T-helper 2 cell treated with Interferon-gamma antibody and Interleukin-4, amounts not matched to agents 5 μg/mL and 100 μg/mL, for 36 hours (primary cell): ENCODE measurements around the gene SPATA25.
"Not testable (repeated sequence)": the region's sequence is repeated elsewhere in the genome, so short reads cannot be mapped to it uniquely, and the experiment has no call there.

Experiments
- DNase-seq: peaks from one replicate; pipeline ENCODE4 v3.0.0; 2021; ENCODE audit warnings: low spot score
- H3K27ac Mint-ChIP-seq: one replicate; pipeline ENCODE4 v1.8.0; 2021; ENCODE audit warnings: mild to moderate bottlenecking, mixed read lengths
- H3K27me3 Mint-ChIP-seq: one replicate; pipeline ENCODE4 v1.8.0; 2021; ENCODE audit warnings: low read depth, mixed read lengths
- H3K36me3 Mint-ChIP-seq: one replicate; pipeline ENCODE4 v1.8.0; 2021; ENCODE audit warnings: low read depth, mixed read lengths
- H3K4me1 Mint-ChIP-seq: one replicate; pipeline ENCODE4 v1.8.0; 2021; ENCODE audit warnings: low read depth, mixed read lengths
- H3K4me3 Mint-ChIP-seq: one replicate; pipeline ENCODE4 v1.8.0; 2022; ENCODE audit warnings: mild to moderate bottlenecking, moderate library complexity, mixed read lengths
- H3K9me3 Mint-ChIP-seq: one replicate; pipeline ENCODE4 v1.8.0; 2021; ENCODE audit warnings: mixed read lengths

The SPATA25 gene

DNA sequence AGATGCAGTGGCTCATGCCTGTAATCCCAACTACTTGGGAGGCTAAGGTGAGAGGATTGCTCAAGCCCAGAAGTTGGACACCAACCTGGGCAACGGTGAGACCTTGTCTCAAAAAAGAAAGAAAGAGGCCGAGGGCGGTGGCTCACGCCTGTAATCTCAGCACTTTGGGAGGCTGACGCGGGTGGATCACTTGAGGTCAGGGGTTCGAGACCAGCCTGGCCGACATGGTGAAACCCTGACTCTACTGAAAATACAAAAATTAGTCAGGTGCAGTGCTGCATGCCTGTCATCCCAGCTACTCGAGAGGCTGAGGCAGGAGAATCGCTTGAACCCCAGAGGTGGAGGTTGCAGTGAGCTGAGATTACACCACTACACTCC lies 13.3 kb downstream of the SPATA25 start:
- not testable (repeated sequence) for H3K27me3 Mint-ChIP-seq, H3K4me3 Mint-ChIP-seq, H3K36me3 Mint-ChIP-seq, DNase-seq, H3K27ac Mint-ChIP-seq, H3K9me3 Mint-ChIP-seq, H3K4me1 Mint-ChIP-seq

DNA sequence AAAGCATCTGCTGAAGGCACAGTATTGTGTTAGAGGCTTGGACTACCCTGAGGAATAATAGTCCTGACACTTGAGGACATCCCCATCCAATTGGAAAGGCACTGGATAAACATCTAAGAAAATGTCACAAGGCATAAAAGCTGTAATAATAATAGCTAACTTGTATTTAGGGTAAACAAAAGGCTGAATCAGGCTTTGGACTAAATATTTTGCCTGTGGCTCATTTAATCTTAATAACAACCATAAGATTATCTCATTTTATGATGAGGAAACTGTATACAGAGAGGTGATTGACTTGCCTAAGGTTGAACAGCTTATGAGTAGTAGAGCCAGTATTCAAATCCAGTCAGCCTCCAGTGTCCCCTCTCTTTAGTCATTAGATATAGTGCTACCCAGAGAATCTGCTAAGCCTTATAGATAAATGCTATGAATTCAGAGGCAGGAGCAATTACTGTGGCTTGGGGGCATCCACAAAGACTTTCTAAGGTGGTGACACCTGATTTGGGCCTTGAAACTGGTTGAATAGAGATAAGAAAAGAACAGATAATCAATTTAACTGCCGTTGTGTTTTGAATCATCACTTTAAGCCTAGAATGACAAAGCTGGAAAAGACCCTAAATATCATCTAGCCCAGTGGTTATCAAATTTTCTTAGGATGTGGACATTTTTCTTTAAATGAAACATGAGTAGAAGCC lies 13.9 kb downstream of the SPATA25 start:
- no peaks in the 10 kb centered on the region for H3K27me3 Mint-ChIP-seq
- no peaks in the 10 kb centered on the region for H3K9me3 Mint-ChIP-seq
- DNase-seq: no peak
- peaks cover 8% of the 10 kb centered on the region for H3K36me3 Mint-ChIP-seq
- no peak overlapping the region for H3K4me3 Mint-ChIP-seq
- no peak overlapping the region for H3K27ac Mint-ChIP-seq
- peaks cover 5% of the 10 kb centered on the region for H3K4me1 Mint-ChIP-seq

DNA sequence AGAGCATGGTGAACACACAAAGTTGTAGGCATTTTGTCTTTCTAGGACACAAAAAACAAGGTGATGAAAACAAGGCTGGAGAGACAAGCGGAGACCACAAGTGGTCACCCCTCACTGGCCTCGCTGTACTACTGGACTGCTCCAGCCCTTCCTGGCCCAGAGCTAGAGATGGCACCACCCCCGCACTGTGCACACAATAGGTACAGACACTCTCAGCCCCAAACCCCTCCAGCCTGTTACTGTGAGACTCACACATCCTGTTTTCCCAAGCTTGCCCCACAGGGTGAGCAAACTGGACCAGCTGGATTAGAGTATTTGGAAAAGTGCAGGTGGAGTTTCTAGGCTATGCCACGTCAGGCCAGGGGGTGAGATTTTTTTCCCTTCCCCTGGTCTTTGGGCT lies 14.8 kb downstream of the SPATA25 start:
- no peak for DNase-seq
- Mint-ChIP-seq H3K27me3 (no peaks in the 10 kb centered on the region), H3K4me1 (peaks cover 5% of the 10 kb centered on the region), H3K36me3 (peaks cover 8% of the 10 kb centered on the region), H3K27ac (no peak overlapping the region), H3K9me3 (no peaks in the 10 kb centered on the region), H3K4me3 (no peak overlapping the region)

- no peaks in the 10 kb centered on the region for H3K27me3 Mint-ChIP-seq
- DNase-seq: no peak
- H3K36me3 Mint-ChIP-seq: peaks cover 7% of the 10 kb centered on the region
- peaks cover 1% of the 10 kb centered on the region for H3K4me1 Mint-ChIP-seq
- no peak overlapping the region for H3K27ac Mint-ChIP-seq
- no peaks in the 10 kb centered on the region for H3K9me3 Mint-ChIP-seq
- H3K4me3 Mint-ChIP-seq: no peak overlapping the region
These were observed 19.6 kb downstream of the SPATA25 start for GRCh38 chr20:45867819-45868176.

GRCh38 chr20:45867136-45867818 lies 20.1 kb downstream of the SPATA25 start:
- no peak for DNase-seq
- no peak overlapping the region for H3K27ac Mint-ChIP-seq
- no peak overlapping the region for H3K4me3 Mint-ChIP-seq
- H3K4me1 Mint-ChIP-seq: peaks cover under 1% of the 10 kb centered on the region
- no peaks in the 10 kb centered on the region for H3K27me3 Mint-ChIP-seq
- no peaks in the 10 kb centered on the region for H3K9me3 Mint-ChIP-seq
- H3K36me3 Mint-ChIP-seq: peaks cover 5% of the 10 kb centered on the region

DNA sequence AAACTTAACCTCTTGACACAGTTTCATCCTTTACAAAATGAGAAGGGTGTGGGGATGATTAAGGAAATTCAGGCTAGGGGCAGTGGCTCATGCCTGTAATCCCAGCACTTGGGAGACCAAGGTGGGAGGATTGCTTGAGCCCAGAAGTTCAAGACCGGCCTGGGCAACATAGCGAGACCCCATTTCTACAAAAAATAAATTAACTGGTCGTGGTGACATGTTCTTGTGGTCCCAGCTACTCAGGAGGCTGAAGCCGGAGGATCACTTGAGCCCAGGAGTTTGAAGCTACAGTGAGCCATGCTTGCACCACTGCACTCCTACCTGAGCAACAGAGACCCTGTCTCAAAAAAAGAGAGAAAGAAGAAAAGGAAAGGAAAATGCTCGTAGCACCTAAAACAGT lies 21.0 kb downstream of the SPATA25 start:
- Mint-ChIP-seq H3K4me1 (no peaks in the 10 kb centered on the region), H3K27me3 (no peaks in the 10 kb centered on the region), H3K36me3 (peaks cover 4% of the 10 kb centered on the region), H3K9me3 (no peaks in the 10 kb centered on the region), H3K27ac (no peak overlapping the region), H3K4me3 (no peak overlapping the region)
- DNase-seq: no peak

DNA sequence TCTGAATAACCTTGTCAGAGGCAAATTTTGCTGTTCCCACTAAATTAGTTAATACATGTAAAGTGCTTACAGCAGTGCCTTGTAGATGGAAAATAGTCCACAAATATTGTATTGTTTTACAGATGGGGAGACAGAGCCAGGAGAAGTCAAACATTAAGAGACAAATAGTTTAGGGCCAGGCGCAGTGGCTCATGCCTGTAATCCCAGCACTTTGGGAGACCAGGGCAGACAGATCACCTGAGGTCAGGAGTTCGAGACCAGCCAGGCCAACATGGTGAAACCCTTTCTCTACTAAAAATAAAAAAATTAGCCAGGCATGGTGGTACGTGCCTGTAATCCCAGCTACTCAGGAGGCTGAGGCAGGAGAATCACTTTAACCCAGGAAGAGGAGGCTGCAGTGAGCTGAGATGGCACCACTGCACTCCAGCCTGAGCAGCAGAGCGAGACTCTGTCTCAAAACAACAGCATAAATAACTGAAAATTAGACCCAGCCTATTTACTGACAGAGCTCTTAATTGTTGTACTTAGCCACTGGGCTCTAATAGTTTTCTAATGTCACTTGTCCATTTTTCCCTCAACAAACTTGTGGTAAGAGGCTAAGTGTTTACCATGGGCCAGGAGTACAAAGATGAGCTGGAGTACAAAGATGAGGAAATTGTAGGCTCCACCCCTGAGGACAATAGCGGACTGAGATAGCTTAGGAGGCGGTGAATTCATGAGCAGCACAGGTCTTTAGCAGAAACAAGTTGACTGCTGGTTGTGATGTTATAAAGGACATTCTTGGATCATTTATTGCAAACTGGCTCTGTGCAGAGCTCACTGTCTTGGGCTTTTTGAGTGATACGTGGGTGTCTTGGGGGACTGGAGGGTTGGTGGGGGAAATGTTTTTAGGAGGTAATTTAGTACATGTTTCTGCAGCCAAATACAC lies 23.6 kb downstream of the SPATA25 start:
- no peak overlapping the region for H3K27ac Mint-ChIP-seq
- H3K4me1 Mint-ChIP-seq: peaks cover 14% of the 10 kb centered on the region
- H3K36me3 Mint-ChIP-seq: peaks cover 4% of the 10 kb centered on the region
- no peaks in the 10 kb centered on the region for H3K9me3 Mint-ChIP-seq
- no peak overlapping the region for H3K4me3 Mint-ChIP-seq
- H3K27me3 Mint-ChIP-seq: no peaks in the 10 kb centered on the region
- no peak for DNase-seq

GRCh38 chr20:45861221-45862075 lies 26.0 kb downstream of the SPATA25 start:
- Mint-ChIP-seq H3K4me3 (no peak overlapping the region), H3K4me1 (peaks cover 29% of the 10 kb centered on the region), H3K27ac (no peak overlapping the region), H3K36me3 (peaks cover 4% of the 10 kb centered on the region), H3K9me3 (no peaks in the 10 kb centered on the region), H3K27me3 (no peaks in the 10 kb centered on the region)
- DNase-seq: no peak

GRCh38 chr20:45860560-45861220 lies 26.7 kb downstream of the SPATA25 start:
- Mint-ChIP-seq H3K4me3 (no peak overlapping the region), H3K27me3 (no peaks in the 10 kb centered on the region), H3K4me1 (peaks cover 29% of the 10 kb centered on the region), H3K9me3 (no peaks in the 10 kb centered on the region), H3K36me3 (peaks cover 4% of the 10 kb centered on the region), H3K27ac (no peak overlapping the region)
- no peak for DNase-seq

DNA sequence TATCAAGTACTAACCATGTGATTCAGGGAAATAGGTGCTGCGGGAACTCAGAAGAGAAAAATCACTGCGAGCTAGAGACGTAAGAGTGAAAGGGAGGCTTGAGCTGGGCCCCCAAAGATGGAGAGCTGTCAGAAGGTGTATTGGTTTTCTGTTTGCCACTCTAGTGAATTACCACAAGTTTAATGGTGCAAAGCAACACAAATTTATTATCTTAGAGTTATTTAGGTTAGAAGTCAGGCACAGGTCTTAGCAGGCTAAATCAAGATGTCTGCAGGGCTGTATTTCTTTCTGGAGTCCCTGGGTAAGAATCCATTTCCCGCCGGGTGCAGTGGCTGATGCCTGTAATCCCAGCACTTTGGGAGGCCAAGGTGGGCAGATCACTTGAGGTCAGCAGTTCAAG lies 27.5 kb downstream of the SPATA25 start:
- no peak overlapping the region for H3K27ac Mint-ChIP-seq
- H3K4me1 Mint-ChIP-seq: peaks cover 33% of the 10 kb centered on the region
- H3K27me3 Mint-ChIP-seq: no peaks in the 10 kb centered on the region
- no peak overlapping the region for H3K4me3 Mint-ChIP-seq
- DNase-seq: no peak
- no peaks in the 10 kb centered on the region for H3K9me3 Mint-ChIP-seq
- peaks cover 4% of the 10 kb centered on the region for H3K36me3 Mint-ChIP-seq

DNA sequence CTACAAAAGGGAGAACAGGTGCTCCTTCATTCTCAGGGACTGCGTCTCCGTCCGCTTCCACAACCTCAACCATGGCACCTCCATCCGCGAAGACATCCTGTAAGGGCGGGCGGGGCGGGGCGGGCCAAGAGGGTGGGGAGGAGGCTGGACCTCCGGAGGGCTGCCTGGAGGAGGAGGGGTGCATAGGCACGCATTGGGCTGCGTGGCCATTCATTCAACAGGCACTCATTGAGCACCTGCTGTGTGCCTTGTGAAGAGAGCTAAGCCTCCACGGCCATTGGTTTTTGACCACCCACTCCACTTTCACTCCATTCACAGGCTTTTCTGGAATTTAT lies 29.6 kb downstream of the SPATA25 start:
- Mint-ChIP-seq H3K27me3 (no peaks in the 10 kb centered on the region), H3K4me3 (peak overlapping the region; percentile 98), H3K27ac (peak overlapping the region; percentile 99), H3K9me3 (no peaks in the 10 kb centered on the region), H3K4me1 (peaks cover 36% of the 10 kb centered on the region), H3K36me3 (peaks cover 9% of the 10 kb centered on the region)
- DNase-seq: no peak

GRCh38 chr20:45857114-45857881 lies 30.1 kb downstream of the SPATA25 start, which contains the start of the genes ACOT8 and ZSWIM3:
ACOT8 (minus strand) TSS chr20:45857392; CDS start chr20:45857315, 77 bp downstream.
ZSWIM3 (plus strand) TSS chr20:45857614; CDS start chr20:45857826, 212 bp downstream.
- peak within 1 kb of the TSS; percentile 99 for H3K27ac Mint-ChIP-seq
- H3K4me1 Mint-ChIP-seq: peaks cover 37% of the 10 kb centered on the region
- DNase-seq: peak; percentile 95
- H3K4me3 Mint-ChIP-seq: peak within 1 kb of the TSS; percentile 98
- peaks cover 11% of the 10 kb centered on the region for H3K36me3 Mint-ChIP-seq
- H3K27me3 Mint-ChIP-seq: no peaks in the 10 kb centered on the region
- no peaks in the 10 kb centered on the region for H3K9me3 Mint-ChIP-seq
